HG02678 (cell line): ENCODE measurements around the gene ARHGDIA.
"Not testable (repeated sequence)": the region's sequence is repeated elsewhere in the genome, so short reads cannot be mapped to it uniquely, and the experiment has no call there.

Source experiments
- ATAC-seq: cut with Tn5 transposase; IDR thresholded peaks from one replicate; pipeline ENCODE4 v1.9.1; 2021; ENCODE audit warnings: mild to moderate bottlenecking, moderate library complexity; ENCODE audit not compliant: unreplicated experiment

Gene ARHGDIA

GRCh38 chr17:81844887-81845286, 26.2 kb downstream of the ARHGDIA start:
- no peak for ATAC-seq

- no peak for ATAC-seq
Observed at GRCh38 chr17:81844327-81844851, 26.7 kb downstream of the ARHGDIA start.

- ATAC-seq = no peak
Observed at GRCh38 chr17:81843713-81844326, 27.3 kb downstream of the ARHGDIA start.

GRCh38 chr17:81842725-81843504, 28.2 kb downstream of the ARHGDIA start:
- ATAC-seq = no peak

GRCh38 chr17:81842378-81842724, 28.8 kb downstream of the ARHGDIA start:
- ATAC-seq = no peak

- no peak for ATAC-seq
Observed at GRCh38 chr17:81841866-81842265, 29.3 kb downstream of the ARHGDIA start.

GRCh38 chr17:81840826-81841778, 30.0 kb downstream of the ARHGDIA start:
- no peak for ATAC-seq

- not testable (repeated sequence) for ATAC-seq
Observed at GRCh38 chr17:81840059-81840458, 31.1 kb downstream of the ARHGDIA start.

- no peak for ATAC-seq
Observed at GRCh38 chr17:81839301-81839700, 31.8 kb downstream of the ARHGDIA start.

- ATAC-seq = no peak
Observed at GRCh38 chr17:81838753-81839255, 32.3 kb downstream of the ARHGDIA start.

- no peak for ATAC-seq
Observed at GRCh38 chr17:81837641-81838040, 33.5 kb downstream of the ARHGDIA start.

- no peak for ATAC-seq
Observed at GRCh38 chr17:81834831-81835267, 36.3 kb downstream of the ARHGDIA start, which contains the start of gene PPP1R27. Gene PPP1R27, minus strand, starts transcription at chr17:81835050. Its CDS starts 97 bp downstream, at chr17:81834953.

- no peak for ATAC-seq
Observed at GRCh38 chr17:81833921-81834830, 37.0 kb downstream of the ARHGDIA start.

GRCh38 chr17:81833160-81833920, 37.8 kb downstream of the ARHGDIA start, which contains the start of gene MCRIP1:
Gene MCRIP1, minus strand, starts transcription at chr17:81833291. Its CDS starts 8,785 bp downstream, at chr17:81824506.
- peak; percentile 83 for ATAC-seq

GRCh38 chr17:81832608-81833159, 38.5 kb downstream of the ARHGDIA start:
- peak; percentile 9 for ATAC-seq

- ATAC-seq = no peak
Observed at GRCh38 chr17:81831957-81832607, 39.1 kb downstream of the ARHGDIA start.

- ATAC-seq = no peak
Observed at GRCh38 chr17:81831563-81831956, 39.6 kb downstream of the ARHGDIA start.

- ATAC-seq = no peak
Observed at GRCh38 chr17:81829858-81830257, 41.3 kb downstream of the ARHGDIA start.
